C4-2B (cell line): ENCODE measurements around the gene PRKG1.

Experiments used
- H3K27ac ChIP-seq: fragments of 450-650 bp; 2 replicates; pipeline ENCODE4 v1.5.1; 2017
- ZFX ChIP-seq: fragments of 450-650 bp; IDR thresholded peaks from 2 replicates; pipeline ENCODE4 v1.6.1; 2017
- TF ChIP-seq, protein P1 (sequence below): fragments of 450-650 bp; conservative IDR thresholded peaks from 2 replicates; pipeline ENCODE4 v1.5.1; 2017; ENCODE audit warnings: mild to moderate bottlenecking

PRKG1 gene

DNA sequence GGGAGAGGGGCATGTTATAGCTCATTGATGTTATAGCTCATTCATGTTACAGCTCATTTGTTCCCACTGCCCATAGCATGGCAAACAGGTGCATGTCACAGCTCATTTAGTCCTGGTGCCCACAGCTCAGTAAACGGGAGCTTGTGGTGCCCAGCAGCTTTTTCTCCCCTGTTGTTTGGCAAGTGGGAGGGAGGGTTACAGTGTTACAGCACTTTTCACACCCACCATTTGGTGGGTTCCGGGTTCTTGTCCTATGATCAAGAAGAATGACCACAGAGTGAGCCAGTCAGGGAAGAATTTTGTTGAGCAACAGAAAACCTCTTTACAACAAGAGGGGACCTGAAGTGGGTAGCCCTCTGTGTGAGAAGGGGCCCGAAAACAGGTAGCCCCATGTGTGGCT, 787.9 kb downstream of the PRKG1 start:
- TF ChIP-seq, protein P1, sequence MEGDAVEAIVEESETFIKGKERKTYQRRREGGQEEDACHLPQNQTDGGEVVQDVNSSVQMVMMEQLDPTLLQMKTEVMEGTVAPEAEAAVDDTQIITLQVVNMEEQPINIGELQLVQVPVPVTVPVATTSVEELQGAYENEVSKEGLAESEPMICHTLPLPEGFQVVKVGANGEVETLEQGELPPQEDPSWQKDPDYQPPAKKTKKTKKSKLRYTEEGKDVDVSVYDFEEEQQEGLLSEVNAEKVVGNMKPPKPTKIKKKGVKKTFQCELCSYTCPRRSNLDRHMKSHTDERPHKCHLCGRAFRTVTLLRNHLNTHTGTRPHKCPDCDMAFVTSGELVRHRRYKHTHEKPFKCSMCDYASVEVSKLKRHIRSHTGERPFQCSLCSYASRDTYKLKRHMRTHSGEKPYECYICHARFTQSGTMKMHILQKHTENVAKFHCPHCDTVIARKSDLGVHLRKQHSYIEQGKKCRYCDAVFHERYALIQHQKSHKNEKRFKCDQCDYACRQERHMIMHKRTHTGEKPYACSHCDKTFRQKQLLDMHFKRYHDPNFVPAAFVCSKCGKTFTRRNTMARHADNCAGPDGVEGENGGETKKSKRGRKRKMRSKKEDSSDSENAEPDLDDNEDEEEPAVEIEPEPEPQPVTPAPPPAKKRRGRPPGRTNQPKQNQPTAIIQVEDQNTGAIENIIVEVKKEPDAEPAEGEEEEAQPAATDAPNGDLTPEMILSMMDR: no peak
- TF ChIP-seq ZFX: no peak
- H3K27ac ChIP-seq: no peak overlapping the region

DNA sequence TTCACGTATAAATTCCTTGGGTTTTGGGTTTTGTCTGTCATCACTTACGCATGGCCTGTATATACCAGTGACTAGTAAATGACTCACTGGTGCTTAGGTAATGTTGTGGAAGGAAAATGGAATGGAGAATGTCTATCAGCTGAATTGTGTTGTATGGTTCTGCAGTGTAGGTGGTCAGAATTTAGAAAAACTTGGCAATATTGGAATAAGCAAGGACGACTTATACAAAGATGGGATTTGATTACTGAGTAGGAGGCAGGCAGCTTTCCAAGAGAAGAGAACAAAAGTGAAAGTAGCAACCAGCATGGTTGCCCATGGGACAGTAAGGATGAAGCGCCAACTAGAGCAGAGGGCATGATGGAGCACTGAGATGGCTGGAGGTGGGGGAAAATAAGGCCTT, 793.7 kb downstream of the PRKG1 start:
- H3K27ac ChIP-seq: no peak overlapping the region
- TF ChIP-seq, protein P1: no peak
- TF ChIP-seq ZFX: no peak

DNA sequence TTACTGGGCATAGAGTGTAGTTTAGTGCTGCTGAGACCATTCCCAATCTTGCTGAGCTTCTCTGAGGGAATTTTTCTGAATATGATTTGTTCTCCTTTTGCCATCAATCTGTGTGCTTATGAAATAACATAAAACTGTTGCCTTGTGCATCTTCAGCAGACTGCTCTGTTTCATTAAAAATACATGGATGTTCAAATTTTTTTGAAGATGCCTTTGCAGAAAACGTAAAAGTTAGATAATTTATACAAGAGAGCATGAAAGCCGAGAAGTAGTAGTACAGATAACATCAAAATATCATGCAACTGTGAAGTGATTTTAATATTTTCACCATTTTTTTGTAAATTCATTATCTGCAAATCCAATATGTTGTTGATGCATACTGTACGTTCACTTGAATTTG, 799.8 kb downstream of the PRKG1 start:
- H3K27ac ChIP-seq: no peak overlapping the region
- TF ChIP-seq, protein P1: no peak
- no peak for TF ChIP-seq ZFX

DNA sequence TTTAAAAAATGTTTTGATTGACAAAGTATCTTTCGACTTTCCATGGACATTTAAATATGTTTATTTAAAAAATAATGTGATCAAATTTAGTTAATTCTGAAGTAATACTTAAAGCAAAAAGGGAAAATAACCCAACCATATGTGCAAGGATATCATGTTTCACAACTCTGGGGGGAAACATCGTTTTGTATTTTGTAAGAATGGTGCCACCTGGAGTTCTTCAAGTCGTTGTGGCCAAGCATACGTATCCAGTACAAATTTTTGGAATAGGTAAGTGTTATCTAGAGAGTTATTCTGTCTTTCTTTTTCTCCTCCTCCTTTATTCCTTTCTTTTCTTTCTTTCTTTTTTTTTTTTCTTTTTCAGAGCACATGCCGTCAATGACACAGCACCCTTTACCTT, 801.3 kb downstream of the PRKG1 start:
- TF ChIP-seq, protein P1: peak; percentile 11; the same call in 1 of the 2 replicates
- TF ChIP-seq ZFX: no peak
- no peak overlapping the region for H3K27ac ChIP-seq

DNA sequence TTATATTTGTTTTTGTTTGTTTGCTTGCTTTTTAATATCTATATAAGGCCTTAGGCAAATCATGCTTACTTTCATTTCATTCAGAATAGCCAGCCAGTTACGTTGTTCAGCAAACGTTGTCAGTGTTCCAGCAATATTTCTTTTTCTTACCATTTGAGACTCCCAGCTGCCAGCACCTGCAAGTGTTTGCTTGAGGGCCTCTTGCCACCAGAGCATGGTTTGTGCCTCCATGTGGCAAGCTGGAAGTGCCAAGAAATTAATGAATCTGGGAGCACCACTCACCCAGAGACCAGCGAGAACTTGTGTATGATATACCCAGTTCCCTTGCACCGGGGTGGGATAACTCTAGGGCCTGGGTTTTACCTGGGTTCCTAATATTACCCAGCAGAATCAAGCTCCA, 802.2 kb downstream of the PRKG1 start:
- no peak overlapping the region for H3K27ac ChIP-seq

DNA sequence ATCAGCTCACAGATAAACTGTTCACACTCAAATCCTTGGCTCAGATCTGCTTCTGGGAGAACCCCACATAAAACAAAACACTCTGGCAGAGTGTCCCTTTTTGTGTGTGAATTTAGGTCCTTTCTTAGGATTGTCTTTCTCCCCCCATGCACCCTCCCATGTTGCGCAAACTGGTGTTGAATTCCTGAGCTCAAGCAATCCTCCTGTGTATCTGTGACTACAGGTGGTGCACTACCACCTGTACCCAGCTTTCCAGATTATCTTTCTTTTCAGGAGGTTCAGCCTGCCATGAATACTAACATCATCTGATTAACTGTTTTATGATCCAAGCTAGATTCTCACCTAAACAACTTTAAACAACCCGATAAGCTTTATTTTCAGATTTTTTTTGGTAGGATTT, 802.7 kb downstream of the PRKG1 start:
- H3K27ac ChIP-seq: no peak overlapping the region
- TF ChIP-seq ZFX: no peak
- TF ChIP-seq, protein P1: no peak

More for the DNA sequence above, 802.2 kb downstream of the PRKG1 start:
- TF ChIP-seq, protein P1: no peak
- no peak for TF ChIP-seq ZFX

DNA sequence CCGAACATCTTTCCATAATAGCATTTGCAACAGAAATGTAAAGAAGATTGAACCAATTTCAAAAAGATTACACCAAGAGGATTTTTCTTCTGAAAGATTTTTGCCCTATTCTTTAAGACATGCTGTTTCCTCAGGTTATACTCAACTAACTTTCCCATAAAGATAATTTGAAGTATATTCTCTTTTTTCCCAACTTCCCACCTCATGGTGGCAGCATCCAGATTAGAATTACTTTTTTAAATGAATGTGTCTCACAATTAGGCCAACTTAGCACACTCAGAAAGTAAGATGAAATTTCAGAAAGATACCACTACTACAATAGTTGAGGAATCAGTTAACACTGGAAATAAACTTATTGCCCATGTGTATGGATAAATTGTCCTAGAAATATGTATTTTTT, 803.3 kb downstream of the PRKG1 start:
- TF ChIP-seq, protein P1: peak; percentile 6; the same call in 1 of the 2 replicates
- TF ChIP-seq ZFX: no peak
- H3K27ac ChIP-seq: no peak overlapping the region
